Spleen (tissue), 11 donors: ENCODE results near the gene SPATA16. TPM values are rescaled to one million over a fixed set of nuclear protein-coding genes. Genes with fewer than 3 reads are reported as not detected.

Experiments
- DNase-seq: peaks from one replicate; pipeline ENCODE4 v3.0.0-alpha.2; 2020
- H3K27ac ChIP-seq, 8 donors: fragments of 200-600 bp; sonication (generic) in 7 of 8; 1 replicate in 4 of 8; 2 replicates in 4 of 8; pipeline versions ENCODE4 v1.5.0 to v1.8.0; 2016 to 2021; ENCODE audit warnings: inconsistent platforms in 4 of 8, mild to moderate bottlenecking in 4 of 8, moderate library complexity in 1 of 8
- H3K27me3 ChIP-seq, 7 donors: fragments of 200-600 bp; sonication (generic) in 6 of 7; replicated peaks in 1 of 7; 1 replicate in 4 of 7; 2 replicates in 3 of 7; pipeline versions ENCODE4 v1.5.0 to v1.8.0; 2016 to 2021; ENCODE audit warnings: inconsistent platforms in 3 of 7, mild to moderate bottlenecking in 1 of 7
- H3K36me3 ChIP-seq, 6 donors: fragments of 200-600 bp; sonication (generic) in 5 of 6; 1 replicate in 4 of 6; 2 replicates in 2 of 6; pipeline versions ENCODE4 v1.5.0 to v1.8.0; 2016 to 2021; ENCODE audit warnings: inconsistent platforms in 2 of 6
- H3K4me1 ChIP-seq, 6 donors: fragments of 200-600 bp; sonication (generic) in 5 of 6; 1 replicate in 3 of 6; 2 replicates in 3 of 6; pipeline versions ENCODE4 v1.5.0 to v1.8.0; 2016 to 2021; ENCODE audit warnings: inconsistent platforms in 3 of 6
- H3K4me3 ChIP-seq, 8 donors: fragments of 200-600 bp; sonication (generic) in 7 of 8; 1 replicate in 4 of 8; 2 replicates in 4 of 8; pipeline versions ENCODE4 v1.5.0 to v1.8.0; 2016 to 2021; ENCODE audit warnings: inconsistent platforms in 4 of 8, mild to moderate bottlenecking in 4 of 8, moderate library complexity in 2 of 8
- H3K9me3 ChIP-seq, 8 donors: fragments of 200-600 bp; sonication (generic) in 7 of 8; 1 replicate in 4 of 8; 2 replicates in 4 of 8; pipeline versions ENCODE4 v1.5.0 to v1.8.0; 2016 to 2021; ENCODE audit warnings: inconsistent platforms in 4 of 8
- CTCF ChIP-seq, 11 experiments: fragments of 200-600 bp in 7 of 11; fragments of 450-650 bp in 4 of 11; sonication (generic) in 4 of 11; IDR thresholded peaks in 8 of 11; conservative IDR thresholded peaks in 3 of 11; 1 replicate in 7 of 11; 2 replicates in 4 of 11; pipeline versions ENCODE4 v1.4.0 to v1.8.0; 2016 to 2021; ENCODE audit warnings: antibody characterized with exemption in 11 of 11, inconsistent platforms in 4 of 11, mild to moderate bottlenecking in 1 of 11
- POLR2A ChIP-seq, 3 donors: fragments of 450-650 bp; IDR thresholded peaks; one replicate each; pipeline ENCODE4 v1.5.1; 2017; ENCODE audit warnings: antibody characterized with exemption in 3 of 3, mild to moderate bottlenecking in 1 of 3
- POLR2AphosphoS5 ChIP-seq, 3 donors: sonication (generic); formaldehyde crosslinking; IDR thresholded peaks; one replicate each; pipeline ENCODE4 v1.5.1; 2017; ENCODE audit warnings: antibody characterized with exemption in 3 of 3
- WGBS, 5 donors: extraction: QIAGEN DNeasy Blood & Tissue Kit in 3 of 5; methylation state at CpG; one replicate each; pipeline versions ENCODE4 v1.1.5 to v1.1.7; 2013 to 2018; 5-methylcytosine and 5-hydroxymethylcytosine counted together
- intact Hi-C: fragments of 100-400 bp; cut with DNase I; formaldehyde crosslinking; loops from one replicate; pipeline ENCODE4 v1.15.0; 2023; ENCODE audit warnings: low total_unique reads
- polyA plus RNA-seq, 3 donors: library from polyadenylated mRNA; stranded (reverse); fragments of 200-250 nt; gene quantifications; one replicate each; pipeline ENCODE4 v1.2.1, GENCODE V29; 2013
- total RNA-seq, 7 donors: library from RNA; depleted of rRNA in 3 of 7; stranded (reverse); fragments of >200 nt in 3 of 7; fragmentation: NEBNext Ultra II Directional in 4 of 7; extraction: Animal tissue kit (Norgen Biotek cat#: 25700) in 4 of 7; gene quantifications; one replicate each; pipeline versions ENCODE4 v1.1.0 to v1.2.1, GENCODE V29; 2016 to 2021
- donor health status: healthy with polysubstance abuse.
- donor health status: DM: no; HTN: no; CAD: no; lungs with moderate emphysema.
- donor health status: DM: no; HTN: no; CAD: no.
- donor health status: Bipolar disorder and iron deficiency.
- donor health status: healthy.
- donor health status: DM: no; HTN: no; CAD: no.
- donor health status: DM: yes; HTN: yes; CAD: no.

Gene SPATA16
- total and polyA plus RNA-seq, 10 donors: not detected

- no peak for DNase-seq
- intact Hi-C loops: no loop called here
- Histone ChIP-seq H3K27me3 (no peaks in the 10 kb centered on the region), H3K4me3 (no peak overlapping the region), H3K4me1 (no peaks in the 10 kb centered on the region), H3K9me3 (no peaks in the 10 kb centered on the region), H3K36me3 (no peaks in the 10 kb centered on the region), H3K27ac (no peak overlapping the region)
- TF ChIP-seq CTCF (IDR thresholded peaks at IDR 0.05 in 8 of 11, conservative IDR thresholded peaks at IDR 0.05 in 3 of 11): no peak
- TF ChIP-seq POLR2A (IDR thresholded peaks at IDR 0.05): no peak
- no peak for TF ChIP-seq POLR2AphosphoS5 (IDR thresholded peaks at IDR 0.05)
- 26 to 32% (median 29%) methylated on average over 1 of the region's 1 CpG for WGBS, 5 donors
Observed at GRCh38 chr3:172848910-172849309, 292.1 kb downstream of the SPATA16 start.

GRCh38 chr3:172847292-172847691 is 293.7 kb downstream of the SPATA16 start:
- Histone ChIP-seq H3K27ac (no peak overlapping the region), H3K36me3 (no peaks in the 10 kb centered on the region), H3K27me3 (no peaks in the 10 kb centered on the region), H3K9me3 (no peaks in the 10 kb centered on the region), H3K4me1 (no peaks in the 10 kb centered on the region), H3K4me3 (no peak overlapping the region)
- DNase-seq: no peak
- intact Hi-C loops: no loop called here
- TF ChIP-seq POLR2AphosphoS5 (IDR thresholded peaks at IDR 0.05) (no peak), POLR2A (IDR thresholded peaks at IDR 0.05) (no peak), CTCF (IDR thresholded peaks at IDR 0.05 in 8 of 11, conservative IDR thresholded peaks at IDR 0.05 in 3 of 11) (no peak)

- Histone ChIP-seq H3K27me3 (no peaks in the 10 kb centered on the region), H3K4me3 (no peak overlapping the region), H3K9me3 (no peaks in the 10 kb centered on the region), H3K36me3 (no peaks in the 10 kb centered on the region), H3K27ac (no peak overlapping the region), H3K4me1 (no peaks in the 10 kb centered on the region)
- TF ChIP-seq POLR2A (IDR thresholded peaks at IDR 0.05) (no peak), POLR2AphosphoS5 (IDR thresholded peaks at IDR 0.05) (no peak), CTCF (IDR thresholded peaks at IDR 0.05 in 8 of 11, conservative IDR thresholded peaks at IDR 0.05 in 3 of 11) (no peak)
- intact Hi-C loops: no loop called here
- WGBS, 5 donors: 77 to 86% (median 81%) methylated on average over 2 of the region's 2 CpGs
- no peak for DNase-seq
Observed at GRCh38 chr3:172846706-172847105, 294.3 kb downstream of the SPATA16 start.

GRCh38 chr3:172846103-172846561 is 294.9 kb downstream of the SPATA16 start:
- H3K27ac ChIP-seq: no peak overlapping the region
- TF ChIP-seq CTCF (IDR thresholded peaks at IDR 0.05 in 8 of 11, conservative IDR thresholded peaks at IDR 0.05 in 3 of 11) (no peak), POLR2AphosphoS5 (IDR thresholded peaks at IDR 0.05) (no peak)
- 17 to 35% (median 26%) methylated on average over 4 of the region's 4 CpGs for WGBS, 5 donors
- H3K9me3 ChIP-seq: no peaks in the 10 kb centered on the region
- intact Hi-C loops: no loop called here
- no peaks in the 10 kb centered on the region for H3K36me3 ChIP-seq
- H3K4me3 ChIP-seq: no peak overlapping the region
- H3K4me1 ChIP-seq: no peaks in the 10 kb centered on the region
- no peak for DNase-seq
- no peaks in the 10 kb centered on the region for H3K27me3 ChIP-seq
